Stimulated activated naive B cell treated with anti-CD40 and anti-IgM and Interleukin-4, amounts not matched to agents 10 μg/mL and 1 μg/mL and 100 μg/mL, for 72 hours (primary cell): ENCODE measurements around the gene COL4A1.

Experiments used
- ATAC-seq, 2 donors: fragments of 150-1000 bp; cut with Tn5 transposase; replicated peaks; 2 replicates each; pipeline ENCODE4 v1.10.0; 2021; ENCODE audit warnings: moderate library complexity in 1 of 2
- DNase-seq: peaks from one replicate; pipeline ENCODE4 v3.0.0; 2021
- H3K27ac Mint-ChIP-seq: one replicate; pipeline ENCODE4 v1.8.0; 2022; ENCODE audit warnings: mild to moderate bottlenecking, mixed read lengths
- H3K27me3 Mint-ChIP-seq, 2 donors: one replicate each; pipeline ENCODE4 v1.8.0; 2022; ENCODE audit warnings: mixed read lengths in 2 of 2
- H3K36me3 Mint-ChIP-seq, 2 donors: one replicate each; pipeline ENCODE4 v1.8.0; 2022; ENCODE audit warnings: mixed read lengths in 2 of 2, mild to moderate bottlenecking in 1 of 2
- H3K4me1 Mint-ChIP-seq, 2 donors: one replicate each; pipeline ENCODE4 v1.8.0; 2022; ENCODE audit warnings: mixed read lengths in 2 of 2, mild to moderate bottlenecking in 1 of 2
- H3K4me3 Mint-ChIP-seq, 2 donors: one replicate each; pipeline ENCODE4 v1.8.0; 2022; ENCODE audit warnings: mild to moderate bottlenecking in 2 of 2, mixed read lengths in 2 of 2, moderate library complexity in 1 of 2
- H3K9me3 Mint-ChIP-seq, 2 donors: one replicate each; pipeline ENCODE4 v1.8.0; 2022; ENCODE audit warnings: mixed read lengths in 2 of 2, mild to moderate bottlenecking in 1 of 2

Gene COL4A1

GRCh38 chr13:110231348-110232047, 75.5 kb downstream of the COL4A1 start:
- H3K27me3 Mint-ChIP-seq, result peaks cover 38 to 50% of the 10 kb centered on the region in 2 donors
- no peaks in the 10 kb centered on the region for H3K9me3 Mint-ChIP-seq
- DNase-seq (no peak), ATAC-seq (no peak)
- H3K4me3 Mint-ChIP-seq, result no peak overlapping the region
- no peaks in the 10 kb centered on the region for H3K36me3 Mint-ChIP-seq
- H3K27ac Mint-ChIP-seq, result no peak overlapping the region
- no peaks in the 10 kb centered on the region for H3K4me1 Mint-ChIP-seq

GRCh38 chr13:110230661-110231347, 76.2 kb downstream of the COL4A1 start:
- Mint-ChIP-seq H3K27me3 (peaks cover 35 to 52% of the 10 kb centered on the region in 2 donors), H3K9me3 (no peaks in the 10 kb centered on the region), H3K4me3 (no peak overlapping the region), H3K36me3 (no peaks in the 10 kb centered on the region), H3K4me1 (no peaks in the 10 kb centered on the region), H3K27ac (no peak overlapping the region)
- DNase-seq, result no peak
- no peak for ATAC-seq

- ATAC-seq, result no peak
- peaks cover 35 to 52% of the 10 kb centered on the region in 2 donors for H3K27me3 Mint-ChIP-seq
- H3K4me3 Mint-ChIP-seq, result no peak overlapping the region
These were observed 76.9 kb downstream of the COL4A1 start for GRCh38 chr13:110229905-110230563.

GRCh38 chr13:110228936-110229904, 77.7 kb downstream of the COL4A1 start:
- H3K27me3 Mint-ChIP-seq, result peaks cover 35 to 47% of the 10 kb centered on the region in 2 donors
- DNase-seq (no peak), ATAC-seq (no peak)
- H3K9me3 Mint-ChIP-seq, result no peaks in the 10 kb centered on the region
- H3K27ac Mint-ChIP-seq, result no peak overlapping the region
- H3K36me3 Mint-ChIP-seq, result no peaks in the 10 kb centered on the region
- H3K4me1 Mint-ChIP-seq, result no peaks in the 10 kb centered on the region
- no peak overlapping the region for H3K4me3 Mint-ChIP-seq

More at GRCh38 chr13:110229905-110230563, 76.9 kb downstream of the COL4A1 start:
- H3K36me3 Mint-ChIP-seq, result no peaks in the 10 kb centered on the region
- no peaks in the 10 kb centered on the region for H3K9me3 Mint-ChIP-seq
- H3K4me1 Mint-ChIP-seq, result no peaks in the 10 kb centered on the region
- no peak overlapping the region for H3K27ac Mint-ChIP-seq
- DNase-seq, result no peak

- Mint-ChIP-seq H3K9me3 (no peaks in the 10 kb centered on the region), H3K27ac (no peak overlapping the region), H3K4me3 (no peak overlapping the region), H3K36me3 (no peaks in the 10 kb centered on the region), H3K4me1 (no peaks in the 10 kb centered on the region), H3K27me3 (peaks cover 31 to 36% of the 10 kb centered on the region in 2 donors)
- no peak for ATAC-seq
- no peak for DNase-seq
These were observed 78.9 kb downstream of the COL4A1 start for GRCh38 chr13:110227864-110228643.

- no peak for DNase-seq
- H3K27me3 Mint-ChIP-seq, result peaks cover 25 to 29% of the 10 kb centered on the region in 2 donors
- H3K27ac Mint-ChIP-seq, result no peak overlapping the region
- no peak overlapping the region for H3K4me3 Mint-ChIP-seq
- ATAC-seq, result no peak
- H3K4me1 Mint-ChIP-seq, result no peaks in the 10 kb centered on the region
- no peaks in the 10 kb centered on the region for H3K9me3 Mint-ChIP-seq
- no peaks in the 10 kb centered on the region for H3K36me3 Mint-ChIP-seq
These were observed 79.5 kb downstream of the COL4A1 start for GRCh38 chr13:110227416-110227815.

GRCh38 chr13:110225609-110226574, 81.1 kb downstream of the COL4A1 start:
- H3K4me1 Mint-ChIP-seq, result peaks cover 0 to 2% of the 10 kb centered on the region in 2 donors
- no peak overlapping the region for H3K4me3 Mint-ChIP-seq
- H3K36me3 Mint-ChIP-seq, result no peaks in the 10 kb centered on the region
- H3K27ac Mint-ChIP-seq, result no peak overlapping the region
- no peak for ATAC-seq
- no peaks in the 10 kb centered on the region for H3K9me3 Mint-ChIP-seq
- peaks cover 22 to 25% of the 10 kb centered on the region in 2 donors for H3K27me3 Mint-ChIP-seq
- DNase-seq, result no peak

GRCh38 chr13:110225003-110225402, 82.0 kb downstream of the COL4A1 start:
- Mint-ChIP-seq H3K27me3 (peaks cover 20 to 22% of the 10 kb centered on the region in 2 donors), H3K27ac (no peak overlapping the region), H3K4me3 (no peak overlapping the region), H3K4me1 (peaks cover 0 to 2% of the 10 kb centered on the region in 2 donors), H3K36me3 (no peaks in the 10 kb centered on the region), H3K9me3 (no peaks in the 10 kb centered on the region)
- DNase-seq (no peak), ATAC-seq (no peak)

- H3K4me1 Mint-ChIP-seq, result peaks cover 0 to 2% of the 10 kb centered on the region in 2 donors
- DNase-seq, result no peak
- H3K4me3 Mint-ChIP-seq, result no peak overlapping the region
- no peaks in the 10 kb centered on the region for H3K9me3 Mint-ChIP-seq
- H3K36me3 Mint-ChIP-seq, result no peaks in the 10 kb centered on the region
- no peak for ATAC-seq
- H3K27me3 Mint-ChIP-seq, result peaks cover 18 to 19% of the 10 kb centered on the region in 2 donors
- H3K27ac Mint-ChIP-seq, result no peak overlapping the region
These were observed 82.4 kb downstream of the COL4A1 start for GRCh38 chr13:110224519-110224918.

- DNase-seq, result no peak
- Mint-ChIP-seq H3K9me3 (no peaks in the 10 kb centered on the region), H3K4me1 (peaks cover 0 to 2% of the 10 kb centered on the region in 2 donors), H3K36me3 (no peaks in the 10 kb centered on the region), H3K4me3 (no peak overlapping the region), H3K27me3 (peaks cover 19 to 30% of the 10 kb centered on the region in 2 donors), H3K27ac (no peak overlapping the region)
- ATAC-seq, result no peak
These were observed 85.4 kb downstream of the COL4A1 start for GRCh38 chr13:110221406-110222117.

- H3K4me1 Mint-ChIP-seq, result peaks cover 0 to 2% of the 10 kb centered on the region in 2 donors
- no peak overlapping the region for H3K27ac Mint-ChIP-seq
- DNase-seq, result no peak
- peaks cover 19 to 25% of the 10 kb centered on the region in 2 donors for H3K27me3 Mint-ChIP-seq
- no peak for ATAC-seq
- no peak overlapping the region for H3K4me3 Mint-ChIP-seq
- H3K9me3 Mint-ChIP-seq, result no peaks in the 10 kb centered on the region
- no peaks in the 10 kb centered on the region for H3K36me3 Mint-ChIP-seq
These were observed 86.5 kb downstream of the COL4A1 start for GRCh38 chr13:110220471-110220870.
